Mucosa of descending colon (tissue), 3 donors: ENCODE measurements around the gene C18orf54. TPM values are rescaled to one million over a fixed set of nuclear protein-coding genes. Genes with fewer than 3 reads are reported as not detected.

Experiments
- ATAC-seq: fragments of 200-7000 bp; cut with Tn5 transposase; one replicate; pipeline ENCODE4 v1.9.1; 2020; ENCODE audit warnings: mild to moderate bottlenecking, moderate library complexity
- DNase-seq, 3 donors: peaks; one replicate each; pipeline ENCODE4 v3.0.0-alpha.2; 2020
- H3K36me3 ChIP-seq: fragments of 200-600 bp; one replicate; pipeline ENCODE4 v1.8.0; 2021; ENCODE audit warnings: low read depth, mild to moderate bottlenecking
- H3K4me1 ChIP-seq: fragments of 200-600 bp; one replicate; pipeline ENCODE4 v1.8.0; 2021; ENCODE audit warnings: low read depth, mild to moderate bottlenecking
- H3K4me3 ChIP-seq: fragments of 200-600 bp; one replicate; pipeline ENCODE4 v1.8.0; 2021; ENCODE audit warnings: mild to moderate bottlenecking
- H3K9me3 ChIP-seq: fragments of 200-600 bp; one replicate; pipeline ENCODE4 v1.8.0; 2021; ENCODE audit warnings: mild to moderate bottlenecking
- intact Hi-C, 2 donors: fragments of 100-400 bp; cut with DNase I in 1 of 2; cut with micrococcal nuclease in 1 of 2; formaldehyde crosslinking; loops; one replicate each; pipeline versions ENCODE4 v1.11.0 to v1.11.1; 2022; cut with DNase I, micrococcal nuclease
- total RNA-seq, 3 donors: library from RNA; stranded (reverse); fragmentation: NEBNext Ultra II Directional in 2 of 3; extraction: Animal tissue kit (Norgen Biotek cat#: 25700) in 2 of 3; gene quantifications; one replicate each; pipeline versions ENCODE4 v1.2.1 to v1.2.4, GENCODE V29; 2021 to 2023
- TF ChIP-seq, protein P1 (sequence below): fragments of 200-600 bp; IDR thresholded peaks from one replicate; pipeline ENCODE4 v1.8.0; 2022; ENCODE audit warnings: antibody characterized with exemption, mild to moderate bottlenecking
- donor health status: DM: no; HTN: no; CAD: no; lungs with moderate emphysema.
- donor health status: DM: no; HTN: no; CAD: no.
- donor health status: DM: no; HTN: yes; CAD: no.

The C18orf54 gene
- total RNA-seq, 3 donors from 2014 or later = 2.1 to 3.7 (median 3.1) TPM

GRCh38 chr18:54387631-54388030 is 29.9 kb downstream of the C18orf54 start:
- Histone ChIP-seq H3K9me3 (no peaks in the 10 kb centered on the region), H3K4me3 (no peak overlapping the region), H3K36me3 (no peaks in the 10 kb centered on the region), H3K4me1 (no peaks in the 10 kb centered on the region)
- peak; percentile 13 for ATAC-seq
- DNase-seq = no peak
- intact Hi-C loops = no loop called here
- TF ChIP-seq, protein P1, sequence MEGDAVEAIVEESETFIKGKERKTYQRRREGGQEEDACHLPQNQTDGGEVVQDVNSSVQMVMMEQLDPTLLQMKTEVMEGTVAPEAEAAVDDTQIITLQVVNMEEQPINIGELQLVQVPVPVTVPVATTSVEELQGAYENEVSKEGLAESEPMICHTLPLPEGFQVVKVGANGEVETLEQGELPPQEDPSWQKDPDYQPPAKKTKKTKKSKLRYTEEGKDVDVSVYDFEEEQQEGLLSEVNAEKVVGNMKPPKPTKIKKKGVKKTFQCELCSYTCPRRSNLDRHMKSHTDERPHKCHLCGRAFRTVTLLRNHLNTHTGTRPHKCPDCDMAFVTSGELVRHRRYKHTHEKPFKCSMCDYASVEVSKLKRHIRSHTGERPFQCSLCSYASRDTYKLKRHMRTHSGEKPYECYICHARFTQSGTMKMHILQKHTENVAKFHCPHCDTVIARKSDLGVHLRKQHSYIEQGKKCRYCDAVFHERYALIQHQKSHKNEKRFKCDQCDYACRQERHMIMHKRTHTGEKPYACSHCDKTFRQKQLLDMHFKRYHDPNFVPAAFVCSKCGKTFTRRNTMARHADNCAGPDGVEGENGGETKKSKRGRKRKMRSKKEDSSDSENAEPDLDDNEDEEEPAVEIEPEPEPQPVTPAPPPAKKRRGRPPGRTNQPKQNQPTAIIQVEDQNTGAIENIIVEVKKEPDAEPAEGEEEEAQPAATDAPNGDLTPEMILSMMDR = no peak

- intact Hi-C loops = no loop called here
- Histone ChIP-seq H3K4me1 (no peaks in the 10 kb centered on the region), H3K9me3 (no peaks in the 10 kb centered on the region), H3K4me3 (no peak overlapping the region), H3K36me3 (no peaks in the 10 kb centered on the region)
- DNase-seq = peak in 2 of 3 donors; percentile 24 to 41
- peak; percentile 79 for ATAC-seq
- TF ChIP-seq, protein P1 = no peak
Measured at GRCh38 chr18:54388203-54389142, 30.8 kb downstream of the C18orf54 start.

GRCh38 chr18:54389143-54389505 is 31.4 kb downstream of the C18orf54 start:
- ATAC-seq (no peak), DNase-seq (no peak)
- Histone ChIP-seq H3K9me3 (no peaks in the 10 kb centered on the region), H3K4me3 (no peak overlapping the region), H3K4me1 (no peaks in the 10 kb centered on the region), H3K36me3 (no peaks in the 10 kb centered on the region)
- TF ChIP-seq, protein P1 = no peak
- intact Hi-C loops = no loop called here

DNA sequence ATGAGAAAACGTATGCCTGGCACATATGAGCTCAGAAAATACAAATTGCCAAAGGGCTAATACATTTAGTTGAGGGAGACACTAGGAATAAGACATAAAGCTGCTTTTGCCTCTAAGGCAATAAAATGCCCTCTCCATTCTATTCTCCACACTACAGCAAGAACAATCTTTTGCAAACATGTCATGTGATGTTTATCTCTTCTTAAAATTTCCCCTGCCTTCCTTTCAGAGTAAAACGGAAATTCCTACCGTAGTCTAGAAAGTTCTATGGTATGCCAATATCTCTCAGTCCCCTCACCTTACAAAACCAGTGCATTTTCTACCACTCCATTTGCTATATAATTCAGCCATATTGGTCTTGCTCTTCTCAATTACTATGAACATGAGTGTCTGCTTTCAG is 33.1 kb downstream of the C18orf54 start:
- TF ChIP-seq, protein P1 = no peak
- ATAC-seq = no peak

DNA sequence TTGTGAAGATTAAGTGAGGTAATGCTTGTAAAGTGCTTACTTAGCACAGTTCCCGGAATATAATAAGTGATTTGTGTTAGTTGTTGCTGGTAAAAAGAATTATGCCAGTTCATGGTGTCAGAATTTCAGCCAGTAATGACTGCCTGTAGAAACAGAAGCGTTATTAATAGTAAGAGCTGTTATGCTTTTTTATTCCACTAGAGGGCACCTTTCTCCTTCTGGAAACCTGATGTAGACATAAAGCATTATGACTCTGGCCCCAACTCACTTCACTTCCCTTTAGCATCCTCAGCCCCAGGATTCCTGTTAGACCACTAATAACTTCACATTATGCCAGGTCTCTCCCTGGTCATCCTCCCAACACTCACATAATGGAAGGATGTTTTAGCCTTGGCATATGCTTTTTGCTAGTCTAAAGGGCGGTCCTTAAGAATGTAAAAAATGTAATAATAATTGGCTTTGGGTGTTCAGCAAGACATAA is 34.9 kb downstream of the C18orf54 start:
- intact Hi-C loops = loop anchor here in 1 of 2 donors (10.0 kb wide), 1 partner anchor 282 kb away; no protein-coding TSS in a partner anchor
- DNase-seq (no peak), ATAC-seq (peak; percentile 77)
- Histone ChIP-seq H3K36me3 (no peaks in the 10 kb centered on the region), H3K4me3 (no peak overlapping the region), H3K9me3 (no peaks in the 10 kb centered on the region), H3K4me1 (peaks cover 3% of the 10 kb centered on the region)
- TF ChIP-seq, protein P1 = peak; percentile 39

More for the DNA sequence above, 33.1 kb downstream of the C18orf54 start:
- H3K9me3 ChIP-seq = no peaks in the 10 kb centered on the region
- no peaks in the 10 kb centered on the region for H3K36me3 ChIP-seq
- H3K4me1 ChIP-seq = peaks cover 3% of the 10 kb centered on the region
- intact Hi-C loops = loop anchor here in 1 of 2 donors (10.0 kb wide), 1 partner anchor 284 kb away; no protein-coding TSS in a partner anchor
- no peak for DNase-seq
- H3K4me3 ChIP-seq = no peak overlapping the region
